HG02840 (cell line): ENCODE data around the gene CHST11.

Experiments used
- ATAC-seq: cut with Tn5 transposase; IDR thresholded peaks from one replicate; pipeline ENCODE4 v1.9.1; 2021; ENCODE audit warnings: mild to moderate bottlenecking, moderate library complexity, moderate number of reproducible peaks; ENCODE audit not compliant: unreplicated experiment, low FRiP score

The CHST11 gene

GRCh38 chr12:104477510-104478390 lies 21.0 kb downstream of the CHST11 start:
- ATAC-seq, result no peak

- peak; percentile 77 for ATAC-seq
These were observed 21.8 kb downstream of the CHST11 start for GRCh38 chr12:104478396-104479122.

GRCh38 chr12:104479123-104479662 lies 22.4 kb downstream of the CHST11 start:
- ATAC-seq, result no peak

GRCh38 chr12:104480012-104480411 lies 23.3 kb downstream of the CHST11 start:
- no peak for ATAC-seq

- ATAC-seq, result no peak
These were observed 24.2 kb downstream of the CHST11 start for GRCh38 chr12:104480826-104481440.

- no peak for ATAC-seq
These were observed 25.4 kb downstream of the CHST11 start for GRCh38 chr12:104482113-104482512.

- no peak for ATAC-seq
These were observed 26.0 kb downstream of the CHST11 start for GRCh38 chr12:104482748-104483147.

GRCh38 chr12:104484079-104484478 lies 27.3 kb downstream of the CHST11 start:
- no peak for ATAC-seq

GRCh38 chr12:104485651-104486362 lies 29.1 kb downstream of the CHST11 start:
- no peak for ATAC-seq

- no peak for ATAC-seq
These were observed 29.6 kb downstream of the CHST11 start for GRCh38 chr12:104486363-104486750.

- ATAC-seq, result no peak
These were observed 30.4 kb downstream of the CHST11 start for GRCh38 chr12:104486943-104487819.

GRCh38 chr12:104488374-104488773 lies 31.6 kb downstream of the CHST11 start:
- ATAC-seq, result no peak

- ATAC-seq, result no peak
These were observed 33.4 kb downstream of the CHST11 start for GRCh38 chr12:104490186-104490585.

- no peak for ATAC-seq
These were observed 34.1 kb downstream of the CHST11 start for GRCh38 chr12:104490850-104491249.

GRCh38 chr12:104493496-104493895 lies 36.7 kb downstream of the CHST11 start:
- no peak for ATAC-seq

GRCh38 chr12:104494137-104494792 lies 37.5 kb downstream of the CHST11 start:
- peak; percentile 60 for ATAC-seq

GRCh38 chr12:104494793-104495158 lies 38.0 kb downstream of the CHST11 start:
- ATAC-seq, result no peak

GRCh38 chr12:104495786-104496185 lies 39.0 kb downstream of the CHST11 start:
- ATAC-seq, result no peak

GRCh38 chr12:104496336-104496735 lies 39.6 kb downstream of the CHST11 start:
- ATAC-seq, result no peak
